ENCODE results near the gene SNX1. TPM values are rescaled to one million over a fixed set of nuclear protein-coding genes. Genes with fewer than 3 reads are reported as not detected.
A peak's percentile ranks its signal among the peaks of the same experiment; 100 is the strongest.

SNX1 gene
- polyA plus RNA-seq, 2 of the 4 experiments (the other 2 are of a cell fraction): 86.7 to 89.4 TPM

GRCh38 chr15:64093627-64094417 lies 2.0 kb upstream of the SNX1 start, which contains the start of gene CIAO2A (continued):
- TF ChIP-seq, protein P1, sequence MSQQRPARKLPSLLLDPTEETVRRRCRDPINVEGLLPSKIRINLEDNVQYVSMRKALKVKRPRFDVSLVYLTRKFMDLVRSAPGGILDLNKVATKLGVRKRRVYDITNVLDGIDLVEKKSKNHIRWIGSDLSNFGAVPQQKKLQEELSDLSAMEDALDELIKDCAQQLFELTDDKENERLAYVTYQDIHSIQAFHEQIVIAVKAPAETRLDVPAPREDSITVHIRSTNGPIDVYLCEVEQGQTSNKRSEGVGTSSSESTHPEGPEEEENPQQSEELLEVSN (IDR thresholded peaks at IDR 0.05; ENCODE audit: borderline replicate concordance, low read depth): peak; percentile 61
- TF ChIP-seq CHD2 (IDR thresholded peaks at IDR 0.05; ENCODE audit: low read length, partially characterized antibody): peak; percentile 27
- no peak for TF ChIP-seq SREBF2 (IDR thresholded peaks at IDR 0.05)

DNA sequence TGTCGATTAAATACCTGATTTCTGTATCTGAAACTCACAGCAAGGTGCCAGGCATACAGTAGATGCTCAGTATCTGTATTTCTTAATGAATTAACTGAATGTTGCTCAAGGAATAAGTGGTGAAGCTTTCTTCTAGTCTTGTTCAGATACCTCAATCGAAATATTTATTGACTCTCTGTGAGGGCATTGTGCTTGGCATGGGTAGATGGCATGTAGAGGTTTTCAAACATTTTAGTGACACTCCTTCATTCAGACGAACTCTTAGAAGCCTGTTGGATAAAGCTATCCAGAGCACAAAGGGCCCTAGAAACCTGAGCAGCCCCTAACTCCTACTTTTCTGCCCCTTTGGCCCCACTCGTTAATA lies 369 bp upstream of the SNX1 start:
- TF ChIP-seq HMGXB4 (CRISPR knock-in tag; IDR thresholded peaks at IDR 0.05; ENCODE audit: borderline replicate concordance): no peak
- TF ChIP-seq ESRRA (IDR thresholded peaks at IDR 0.05; ENCODE audit: borderline replicate concordance, low read length): no peak
- no peak for TF ChIP-seq SREBF2 (IDR thresholded peaks at IDR 0.05)
- TF ChIP-seq RCOR1 (IDR thresholded peaks at IDR 0.05; ENCODE audit: low read depth, low read length): no peak
- TF ChIP-seq PBX3 (IDR thresholded peaks at IDR 0.05): no peak
- TF ChIP-seq HOXA7 (CRISPR knock-in tag; IDR thresholded peaks at IDR 0.05): no peak
- TF ChIP-seq NPAS2 (CRISPR knock-in tag; IDR thresholded peaks at IDR 0.05; ENCODE audit: borderline replicate concordance): no peak
- ChIA-PET POLR2A (interaction anchor here (0.9 to 1.5 kb wide), 4 partner anchors 10 to 247 kb away, joined by 3 to 7 read pairs (median 5); partner anchors contain the start of gene PPIB), CTCF (interaction anchor here (1.1 to 4.1 kb wide), 3 partner anchors 28 to 58 kb away, joined by 3 to 27 read pairs (median 5); partner anchors contain the start of gene DAPK2)
- DNase-seq (ENCODE audit: low read depth in 1 of 2, low spot score in 1 of 2) (no peak), ATAC-seq (no peak), FAIRE-seq (no peak)
- WGBS (ENCODE audit: missing lambda C conversion rate): 29% methylated on average over 4 of the region's 4 CpGs
- Histone ChIP-seq H3K4me2 (peak overlapping the region; percentile 87), H3K9me3 (no peaks in the 10 kb centered on the region), H3K27ac (peak overlapping the region; percentile 58 to 86), H3K4me1 (peaks cover 32% of the 10 kb centered on the region), H3K4me3 (peak overlapping the region; percentile 65)

DNA sequence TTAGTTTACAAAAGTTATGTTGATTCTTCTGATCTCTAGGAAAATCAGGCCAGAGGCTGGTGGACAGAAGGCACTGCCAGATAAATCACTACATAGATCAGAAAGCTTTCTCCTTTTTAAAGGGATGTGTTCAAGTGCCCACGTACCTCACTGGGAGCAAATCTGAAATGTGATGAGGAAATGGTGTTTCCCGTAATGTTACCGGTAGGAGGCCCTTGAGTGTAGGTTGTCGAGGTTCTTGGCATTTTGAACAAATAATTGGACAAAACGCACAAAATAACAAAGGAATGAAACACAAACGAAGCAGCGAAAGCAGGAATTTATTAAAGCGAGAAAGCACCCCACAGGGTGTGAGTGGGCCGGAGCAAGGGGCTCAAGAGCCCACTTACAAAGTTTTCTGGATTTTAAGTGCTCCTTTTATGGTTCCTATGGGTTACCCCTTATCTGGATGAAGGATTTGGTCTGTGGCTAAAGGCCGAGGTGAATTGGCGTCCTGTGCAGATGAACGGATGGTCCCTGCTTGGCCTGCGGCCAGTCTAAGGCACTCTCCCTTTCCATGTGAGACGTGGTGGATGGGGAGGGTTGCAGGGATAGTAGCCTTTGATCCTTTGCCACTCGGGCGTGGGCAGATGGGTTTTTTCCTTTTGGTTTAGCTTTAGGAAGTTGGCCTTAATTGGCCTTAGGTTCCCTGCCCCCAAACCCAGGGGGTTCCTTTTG lies 1.0 kb downstream of the SNX1 start:
- POLR2A ChIA-PET: interaction anchor here (0.6 to 1.5 kb wide), 3 partner anchors 9 to 743 kb away, joined by 3 to 7 read pairs (median 3); no protein-coding TSS in a partner anchor
- FAIRE-seq (no peak), DNase-seq (ENCODE audit: low read depth in 1 of 2, low spot score in 1 of 2) (peak; percentile 49 to 57), ATAC-seq (no peak)
- H3K4me3 ChIP-seq: peak overlapping the region; percentile 65
- H3K4me1 ChIP-seq: peaks cover 43% of the 10 kb centered on the region
- WGBS (ENCODE audit: missing lambda C conversion rate): 13% methylated on average over 16 of the region's 16 CpGs
- CTCF ChIA-PET: interaction anchor here (0.9 to 4.2 kb wide), 10 partner anchors 9 to 398 kb away, joined by 3 to 27 read pairs (median 4); partner anchors contain the start of gene DAPK2
- TF ChIP-seq POLR2A (IDR thresholded peaks at IDR 0.05; ENCODE audit: low read length) (no peak), POLR2AphosphoS2 (conservative IDR thresholded peaks at IDR 0.05; ENCODE audit: low read length) (no peak), RNF2 (IDR thresholded peaks at IDR 0.05; ENCODE audit: borderline replicate concordance, low read depth) (no peak), NPAS2 (CRISPR knock-in tag; IDR thresholded peaks at IDR 0.05; ENCODE audit: borderline replicate concordance) (no peak), FOSB (CRISPR knock-in tag; IDR thresholded peaks at IDR 0.05) (no peak), EHMT2 (IDR thresholded peaks at IDR 0.05; ENCODE audit: low read depth) (no peak), HOXB5 (CRISPR knock-in tag; IDR thresholded peaks at IDR 0.05) (no peak), JUNB (IDR thresholded peaks at IDR 0.05) (no peak), KDM5A (IDR thresholded peaks at IDR 0.05) (no peak), FOSL2 (IDR thresholded peaks at IDR 0.05) (no peak), FOSL2 (CRISPR knock-in tag; IDR thresholded peaks at IDR 0.05) (no peak), TFCP2L1 (CRISPR knock-in tag; IDR thresholded peaks at IDR 0.05) (no peak), PBX3 (IDR thresholded peaks at IDR 0.05) (no peak), CEBPB (IDR thresholded peaks at IDR 0.05) (no peak)
- H3K4me2 ChIP-seq: peak overlapping the region; percentile 87
- peak overlapping the region; percentile 79 to 86 for H3K27ac ChIP-seq
- H3K9me3 ChIP-seq: no peaks in the 10 kb centered on the region

Data from A549 (cell line).